ENCODE data around the gene SULT4A1. TPM values are rescaled to one million over a fixed set of nuclear protein-coding genes. Genes with fewer than 3 reads are reported as not detected.

The SULT4A1 gene
- total RNA-seq, 1 experiment from 2014 or later: 8.4 TPM

- intact Hi-C loops (cut with micrococcal nuclease): no loop called here
Measured at GRCh38 chr22:43840431-43840830, 21.9 kb downstream of the SULT4A1 start.

GRCh38 chr22:43839781-43840180 lies 22.5 kb downstream of the SULT4A1 start:
- Histone ChIP-seq H3K9ac (ENCODE audit: low read length) (no peak overlapping the region), H3K27me3 (ENCODE audit: insufficient read depth, low read length) (no peaks in the 10 kb centered on the region), H3K27ac (ENCODE audit: low read depth, low read length) (no peak overlapping the region), H3K4me1 (ENCODE audit: control insufficient read depth in 1 of 2, insufficient read depth in 2 of 2, low read length in 2 of 2) (no peaks in the 10 kb centered on the region), H3K79me2 (ENCODE audit: insufficient read depth, low read length) (peaks cover 4% of the 10 kb centered on the region; the same call in 1 of the 2 replicates), H3K4me3 (replicated peaks in 1 of 2; ENCODE audit: low read depth in 1 of 2, low read length in 2 of 2) (no peak overlapping the region), H3K4me2 (ENCODE audit: low read length) (no peak overlapping the region), H4K20me1 (ENCODE audit: insufficient read depth) (no peaks in the 10 kb centered on the region), H3K36me3 (ENCODE audit: control insufficient read depth in 1 of 2, insufficient read depth in 2 of 2, low read length in 2 of 2) (no peaks in the 10 kb centered on the region), H3K9me2 (ENCODE audit: insufficient read depth) (no peaks in the 10 kb centered on the region), H3K9me3 (ENCODE audit: control insufficient read depth in 1 of 2, insufficient read depth in 1 of 2, low read depth in 1 of 2, low read length in 2 of 2) (no peaks in the 10 kb centered on the region), H2AFZ (ENCODE audit: low read depth, low read length, poor library complexity, severe bottlenecking) (no peak overlapping the region)
- ChIA-PET RAD21 (ENCODE audit: low non-redundant PET in 1 of 2, low total read pairs in 2 of 2, uncharacterized antibody in 2 of 2, unreplicated experiment in 2 of 2) (no interaction called here), CTCF (no interaction called here), POLR2A (no interaction called here)
- TF ChIP-seq JUND (IDR thresholded peaks at IDR 0.05) (no peak), POLR2A (IDR thresholded peaks at IDR 0.05; ENCODE audit: borderline replicate concordance, extremely low read depth, insufficient read depth, insufficient read length) (no peak), SIN3A (IDR thresholded peaks at IDR 0.05; ENCODE audit: low read depth) (no peak), ELF1 (IDR thresholded peaks at IDR 0.05; ENCODE audit: borderline replicate concordance, low read depth) (no peak), YY1 (IDR thresholded peaks at IDR 0.05; ENCODE audit: extremely low read depth, insufficient replicate concordance, low read depth, low read length) (no peak), EZH2 (IDR thresholded peaks at IDR 0.05) (no peak), ZFX (IDR thresholded peaks at IDR 0.05) (no peak), TCF7L2 (IDR thresholded peaks at IDR 0.05; ENCODE audit: borderline replicate concordance, extremely low read depth, insufficient read depth, insufficient read length) (no peak)
- no TSS peak for BruUV-seq (replicated peaks)
- ATAC-seq (no peak), DNase-seq (ENCODE audit: low read depth, low spot score) (no peak)
- intact Hi-C loops (cut with micrococcal nuclease): no loop called here

More at GRCh38 chr22:43840431-43840830, 21.9 kb downstream of the SULT4A1 start:
- no peak overlapping the region for H2AFZ ChIP-seq (ENCODE audit: low read depth, low read length, poor library complexity, severe bottlenecking)
- POLR2A ChIA-PET: no interaction called here
- BruUV-seq (replicated peaks): no TSS peak
- ATAC-seq (no peak; the same call in 1 of the 2 replicates), DNase-seq (ENCODE audit: low read depth, low spot score) (no peak)
- CTCF ChIA-PET: no interaction called here
- H3K79me2 ChIP-seq (ENCODE audit: insufficient read depth, low read length): peaks cover 4% of the 10 kb centered on the region; the same call in 1 of the 2 replicates
- H3K4me1 ChIP-seq (ENCODE audit: control insufficient read depth in 1 of 2, insufficient read depth in 2 of 2, low read length in 2 of 2): no peaks in the 10 kb centered on the region
- RAD21 ChIA-PET (ENCODE audit: low non-redundant PET in 1 of 2, low total read pairs in 2 of 2, uncharacterized antibody in 2 of 2, unreplicated experiment in 2 of 2): no interaction called here
- H3K4me2 ChIP-seq (ENCODE audit: low read length): no peak overlapping the region
- TF ChIP-seq POLR2A (IDR thresholded peaks at IDR 0.05; ENCODE audit: borderline replicate concordance, extremely low read depth, insufficient read depth, insufficient read length) (no peak), ZBTB33 (IDR thresholded peaks at IDR 0.05; ENCODE audit: extremely low read depth, insufficient replicate concordance, low read length) (no peak), EZH2phosphoT487 (IDR thresholded peaks at IDR 0.05; ENCODE audit: borderline replicate concordance) (no peak), CBX3 (IDR thresholded peaks at IDR 0.05; ENCODE audit: low read depth) (no peak)
- no peak overlapping the region for H3K9ac ChIP-seq (ENCODE audit: low read length)
- H3K27me3 ChIP-seq (ENCODE audit: insufficient read depth, low read length): no peaks in the 10 kb centered on the region
- no peaks in the 10 kb centered on the region for H4K20me1 ChIP-seq (ENCODE audit: insufficient read depth)
- no peaks in the 10 kb centered on the region for H3K36me3 ChIP-seq (ENCODE audit: control insufficient read depth in 1 of 2, insufficient read depth in 2 of 2, low read length in 2 of 2)
- no peaks in the 10 kb centered on the region for H3K9me2 ChIP-seq (ENCODE audit: insufficient read depth)
- H3K4me3 ChIP-seq (replicated peaks in 1 of 2; ENCODE audit: low read depth in 1 of 2, low read length in 2 of 2): no peak overlapping the region
- no peaks in the 10 kb centered on the region for H3K9me3 ChIP-seq (ENCODE audit: control insufficient read depth in 1 of 2, insufficient read depth in 1 of 2, low read depth in 1 of 2, low read length in 2 of 2)
- H3K27ac ChIP-seq (ENCODE audit: low read depth, low read length): no peak overlapping the region

Data from HCT116 (cell line).